ENCODE results near the gene TSPAN11. TPM values are rescaled to one million over a fixed set of nuclear protein-coding genes. Genes with fewer than 3 reads are reported as not detected.

Gene TSPAN11
- total RNA-seq, 2 donors from 2014 or later = 0.26 to 0.66 TPM

GRCh38 chr12:30952015-30952414 is 25.5 kb downstream of the TSPAN11 start:
- ATAC-seq = no peak
- no peak for DNase-seq
- Histone ChIP-seq H3K27ac (no peak overlapping the region), H3K4me1 (no peaks in the 10 kb centered on the region), H3K36me3 (replicated peaks in 1 of 2; ENCODE audit: insufficient read depth in 1 of 2, low read depth in 2 of 2) (no peaks in the 10 kb centered on the region), H3K9me3 (no peaks in the 10 kb centered on the region), H3K27me3 (no peaks in the 10 kb centered on the region), H3K4me3 (no peak overlapping the region)
- WGBS, 2 donors = 63 to 66% methylated on average over 6 of the region's 6 CpGs
- intact Hi-C loops (cut with DNase I) = no loop called here
- TF ChIP-seq, protein P1, sequence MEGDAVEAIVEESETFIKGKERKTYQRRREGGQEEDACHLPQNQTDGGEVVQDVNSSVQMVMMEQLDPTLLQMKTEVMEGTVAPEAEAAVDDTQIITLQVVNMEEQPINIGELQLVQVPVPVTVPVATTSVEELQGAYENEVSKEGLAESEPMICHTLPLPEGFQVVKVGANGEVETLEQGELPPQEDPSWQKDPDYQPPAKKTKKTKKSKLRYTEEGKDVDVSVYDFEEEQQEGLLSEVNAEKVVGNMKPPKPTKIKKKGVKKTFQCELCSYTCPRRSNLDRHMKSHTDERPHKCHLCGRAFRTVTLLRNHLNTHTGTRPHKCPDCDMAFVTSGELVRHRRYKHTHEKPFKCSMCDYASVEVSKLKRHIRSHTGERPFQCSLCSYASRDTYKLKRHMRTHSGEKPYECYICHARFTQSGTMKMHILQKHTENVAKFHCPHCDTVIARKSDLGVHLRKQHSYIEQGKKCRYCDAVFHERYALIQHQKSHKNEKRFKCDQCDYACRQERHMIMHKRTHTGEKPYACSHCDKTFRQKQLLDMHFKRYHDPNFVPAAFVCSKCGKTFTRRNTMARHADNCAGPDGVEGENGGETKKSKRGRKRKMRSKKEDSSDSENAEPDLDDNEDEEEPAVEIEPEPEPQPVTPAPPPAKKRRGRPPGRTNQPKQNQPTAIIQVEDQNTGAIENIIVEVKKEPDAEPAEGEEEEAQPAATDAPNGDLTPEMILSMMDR (IDR thresholded peaks at IDR 0.05) = no peak
- no peak for TF ChIP-seq POLR2A (IDR thresholded peaks at IDR 0.05)

DNA sequence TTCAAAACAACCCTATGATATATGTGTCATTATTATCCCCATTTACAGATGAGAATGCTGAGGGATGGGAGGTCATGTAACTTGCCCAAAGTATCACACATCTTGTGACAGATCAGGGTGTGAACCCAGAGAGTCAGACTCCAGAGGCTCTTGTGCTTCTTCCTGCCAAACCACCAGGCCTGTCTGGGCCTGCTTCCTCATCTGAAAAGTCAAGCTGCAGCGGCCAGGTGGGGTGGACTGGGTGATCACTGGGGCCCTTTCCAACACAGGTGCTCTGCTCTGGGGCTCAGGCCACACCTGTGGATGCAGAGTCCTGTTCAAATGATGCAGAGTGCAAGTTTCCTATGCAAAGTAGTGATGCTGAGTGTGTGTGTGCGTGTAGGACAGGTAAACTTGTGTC is 26.7 kb downstream of the TSPAN11 start:
- intact Hi-C loops (cut with DNase I) = no loop called here
- H3K4me1 ChIP-seq = no peaks in the 10 kb centered on the region
- DNase-seq (no peak), ATAC-seq (no peak)
- no peak overlapping the region for H3K4me3 ChIP-seq
- no peaks in the 10 kb centered on the region for H3K9me3 ChIP-seq
- H3K27ac ChIP-seq = no peak overlapping the region
- no peaks in the 10 kb centered on the region for H3K27me3 ChIP-seq
- TF ChIP-seq POLR2A (IDR thresholded peaks at IDR 0.05) = no peak
- TF ChIP-seq, protein P1 (IDR thresholded peaks at IDR 0.05) = no peak
- no peaks in the 10 kb centered on the region for H3K36me3 ChIP-seq (replicated peaks in 1 of 2; ENCODE audit: insufficient read depth in 1 of 2, low read depth in 2 of 2)
- WGBS, 2 donors = 77 to 90% methylated on average over 2 of the region's 2 CpGs

GRCh38 chr12:30953951-30954751 is 27.6 kb downstream of the TSPAN11 start:
- DNase-seq = no peak
- ATAC-seq = no peak
- no peaks in the 10 kb centered on the region for H3K4me1 ChIP-seq
- intact Hi-C loops (cut with DNase I) = no loop called here
- H3K4me3 ChIP-seq = no peak overlapping the region
- no peaks in the 10 kb centered on the region for H3K36me3 ChIP-seq (replicated peaks in 1 of 2; ENCODE audit: insufficient read depth in 1 of 2, low read depth in 2 of 2)
- TF ChIP-seq POLR2A (IDR thresholded peaks at IDR 0.05) = no peak
- TF ChIP-seq, protein P1 (IDR thresholded peaks at IDR 0.05) = no peak
- H3K9me3 ChIP-seq = no peaks in the 10 kb centered on the region
- no peak overlapping the region for H3K27ac ChIP-seq
- H3K27me3 ChIP-seq = no peaks in the 10 kb centered on the region
- WGBS, 2 donors = 63 to 65% methylated on average over 6 of the region's 6 CpGs

DNA sequence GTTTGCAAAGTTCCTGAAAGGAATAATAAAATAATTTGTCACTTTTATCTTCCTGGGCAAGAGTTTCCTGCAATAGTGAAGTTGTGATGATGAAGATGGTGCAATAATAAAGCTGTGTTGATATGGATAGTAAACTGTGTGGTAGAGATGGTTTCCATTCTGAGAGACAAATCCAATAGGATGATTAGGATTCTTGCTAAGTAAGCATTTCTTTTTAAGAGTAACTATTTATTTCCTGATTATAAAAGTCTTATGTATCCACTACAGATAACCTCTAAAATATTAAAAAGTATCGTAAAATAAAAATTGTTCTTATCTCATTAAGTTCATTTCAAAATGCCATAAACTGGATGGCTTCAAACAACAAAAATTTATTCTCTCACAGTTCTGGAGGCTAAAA is 28.7 kb downstream of the TSPAN11 start:
- H3K9me3 ChIP-seq = no peaks in the 10 kb centered on the region
- intact Hi-C loops (cut with DNase I) = no loop called here
- no peaks in the 10 kb centered on the region for H3K36me3 ChIP-seq (replicated peaks in 1 of 2; ENCODE audit: insufficient read depth in 1 of 2, low read depth in 2 of 2)
- no peak overlapping the region for H3K4me3 ChIP-seq
- 90 to 94% methylated on average over 1 of the region's 1 CpG for WGBS, 2 donors
- H3K27me3 ChIP-seq = no peaks in the 10 kb centered on the region
- H3K27ac ChIP-seq = no peak overlapping the region
- H3K4me1 ChIP-seq = no peaks in the 10 kb centered on the region
- TF ChIP-seq, protein P1 (IDR thresholded peaks at IDR 0.05) = no peak
- no peak for TF ChIP-seq POLR2A (IDR thresholded peaks at IDR 0.05)
- DNase-seq (no peak), ATAC-seq (no peak)

Measured in body of pancreas (tissue), 4 donors.